Activated CD8-positive, alpha-beta memory T cell treated with anti-CD3 and anti-CD28 coated beads, Interleukin-2, amount 50 U/mL, for 1 hour (primary cell): ENCODE results near the gene EREG.
"Not testable (repeated sequence)": the region's sequence is repeated elsewhere in the genome, so short reads cannot be mapped to it uniquely, and the experiment has no call there.

Source experiments
- DNase-seq: peaks from one replicate; pipeline ENCODE4 v3.0.0-alpha.2; 2020; ENCODE audit errors: extremely low read depth

Gene EREG

GRCh38 chr4:74364652-74365491, at the start of gene EREG:
Gene EREG (plus strand): TSS chr4:74365145. CDS start chr4:74365309, 164 bp downstream.
- DNase-seq: no peak

- DNase-seq: no peak
Measured at GRCh38 chr4:74315376-74315775, 49.6 kb upstream of the EREG start.

DNA sequence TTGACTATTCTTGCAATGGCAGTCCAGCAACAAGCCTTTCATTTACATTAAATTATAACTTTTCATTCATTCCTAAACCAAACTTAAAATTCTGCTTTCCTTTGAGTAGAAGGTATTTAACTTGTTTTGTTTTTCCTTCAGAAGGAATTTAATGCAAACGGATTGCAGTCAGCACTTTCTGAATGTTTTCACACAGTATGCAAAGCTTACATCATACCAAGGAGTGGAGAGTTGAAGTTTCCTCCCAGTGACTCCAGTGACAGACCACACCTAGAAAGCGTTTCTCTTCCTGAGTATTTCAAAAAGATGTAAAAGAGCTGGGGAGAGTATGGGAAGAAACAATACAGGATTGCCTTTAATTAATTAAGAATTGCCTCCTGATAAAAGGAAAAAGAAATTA, 48.5 kb upstream of the EREG start:
- DNase-seq: no peak

DNA sequence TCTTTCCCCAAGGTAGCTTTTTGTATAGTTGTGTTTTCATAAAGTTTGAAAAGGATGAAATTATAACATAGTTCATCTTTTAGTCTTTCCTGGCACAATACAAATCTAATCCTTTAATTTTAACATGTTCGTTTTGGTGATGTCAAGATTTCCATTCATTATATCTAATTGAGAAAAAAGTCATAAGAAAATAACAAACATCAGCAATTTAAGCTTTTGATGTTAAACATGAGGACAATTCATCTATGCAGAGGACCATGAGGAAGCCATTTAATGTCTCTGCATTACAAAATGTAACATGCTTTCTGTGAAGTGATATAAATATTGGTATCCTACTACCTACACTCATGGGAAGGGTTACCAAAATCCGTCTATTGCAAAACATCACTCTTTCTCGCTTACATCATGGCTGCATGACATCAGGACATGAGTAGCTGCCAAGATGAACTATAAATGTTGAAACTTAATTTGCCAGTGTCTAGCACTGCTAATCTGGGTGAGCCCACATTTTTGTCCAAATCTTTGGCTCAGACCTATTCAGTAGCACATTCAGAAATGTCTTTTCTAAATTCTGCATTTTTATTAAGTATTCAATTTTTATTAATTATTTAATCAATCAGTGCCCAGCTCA, 47.2 kb upstream of the EREG start:
- no peak for DNase-seq

- no peak for DNase-seq
Measured at GRCh38 chr4:74318276-74318675, 46.7 kb upstream of the EREG start.

DNA sequence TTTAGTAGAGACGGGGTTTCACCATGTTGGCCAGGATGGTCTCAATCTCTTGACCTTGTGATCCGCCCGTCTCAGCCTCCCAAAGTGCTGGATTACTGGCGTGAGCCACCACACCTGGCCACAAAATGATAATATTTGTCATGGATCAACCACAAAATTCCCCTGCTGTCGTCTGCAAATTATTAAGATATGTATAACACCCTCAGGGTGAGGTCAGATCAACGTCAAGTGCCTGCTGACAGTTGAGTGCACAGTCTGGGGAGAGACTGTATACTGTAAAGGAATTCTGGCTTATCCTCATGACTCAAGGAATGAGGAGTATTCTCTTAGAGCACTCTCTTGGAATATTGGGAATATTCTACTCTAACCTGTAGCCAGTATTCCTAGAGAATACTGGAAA, 45.5 kb upstream of the EREG start:
- no peak for DNase-seq

- no peak for DNase-seq
Measured at GRCh38 chr4:74320559-74321118, 44.3 kb upstream of the EREG start.

DNA sequence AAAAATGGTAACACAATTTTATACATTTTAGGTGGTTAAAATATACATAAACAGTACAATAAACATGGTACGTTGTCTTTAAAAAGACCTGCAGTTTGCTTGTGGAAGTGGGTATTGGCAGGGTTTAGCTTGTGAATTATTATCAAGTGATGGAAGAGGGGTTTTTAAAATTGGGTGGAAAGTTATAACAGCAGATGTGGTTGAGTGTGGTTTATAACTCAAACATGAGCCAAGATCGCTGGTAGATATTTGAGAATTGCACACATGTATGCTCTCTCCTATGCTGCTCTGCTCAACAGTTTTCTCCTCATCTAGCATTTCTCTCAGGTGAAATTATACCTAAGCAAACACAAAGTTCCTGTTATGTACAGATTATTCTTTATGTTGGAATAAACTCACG, 42.6 kb upstream of the EREG start:
- DNase-seq: no peak

DNA sequence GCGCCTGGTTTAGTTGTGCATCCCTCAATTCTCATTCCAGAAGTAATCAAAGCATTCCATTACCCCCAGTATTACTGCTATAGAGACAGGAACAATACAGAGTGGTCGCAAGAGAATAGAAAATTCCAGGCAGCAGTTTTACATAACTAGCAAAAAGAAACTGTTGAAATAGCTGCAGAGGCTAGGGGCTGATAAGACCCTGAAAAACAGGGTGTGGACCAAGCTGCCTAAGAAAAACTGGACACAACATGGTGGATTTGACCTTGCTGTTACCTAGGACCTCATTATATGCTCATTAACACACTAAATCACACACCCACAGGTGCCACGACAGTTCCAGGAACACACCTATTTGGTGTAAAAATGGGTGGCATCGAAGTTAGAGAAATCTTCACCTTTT, 41.3 kb upstream of the EREG start:
- no peak for DNase-seq

DNA sequence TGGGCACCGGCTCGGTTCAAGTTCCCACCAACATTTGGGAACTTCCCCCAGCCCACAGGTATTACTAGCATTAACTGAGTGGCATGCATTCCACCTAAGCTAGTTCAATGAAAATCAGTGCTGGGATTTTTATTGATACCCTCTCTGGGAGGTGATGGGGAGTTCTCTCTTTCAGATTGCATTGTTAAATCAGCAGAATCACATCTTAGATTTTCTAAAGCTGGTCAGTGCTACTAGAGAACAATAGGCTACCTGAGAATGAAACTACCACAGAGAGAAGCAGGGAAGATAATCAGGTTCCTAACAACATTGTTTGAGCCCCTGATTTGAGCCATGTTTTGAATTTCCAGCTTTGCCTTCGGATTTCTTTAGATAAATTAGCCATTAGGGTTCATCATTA, 40.7 kb upstream of the EREG start:
- DNase-seq: no peak

DNA sequence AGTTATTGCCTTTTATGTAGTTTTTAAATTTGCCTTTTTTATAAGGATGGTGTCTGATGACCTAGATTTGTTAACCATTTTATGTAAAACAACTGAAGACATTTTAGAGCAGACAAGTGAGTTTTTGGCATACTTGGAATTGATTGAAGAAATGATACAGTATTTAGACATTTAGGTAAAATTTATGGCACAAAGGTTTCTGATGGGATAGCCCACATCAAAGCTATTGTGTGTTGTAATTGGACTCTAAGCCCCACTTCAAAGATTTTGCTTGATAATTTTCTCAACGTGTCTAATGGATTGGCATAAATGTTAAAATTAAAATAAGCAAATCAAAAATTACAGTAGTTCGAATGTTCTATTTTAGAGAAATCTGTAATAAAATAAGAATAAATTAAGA, 39.1 kb upstream of the EREG start:
- no peak for DNase-seq

DNA sequence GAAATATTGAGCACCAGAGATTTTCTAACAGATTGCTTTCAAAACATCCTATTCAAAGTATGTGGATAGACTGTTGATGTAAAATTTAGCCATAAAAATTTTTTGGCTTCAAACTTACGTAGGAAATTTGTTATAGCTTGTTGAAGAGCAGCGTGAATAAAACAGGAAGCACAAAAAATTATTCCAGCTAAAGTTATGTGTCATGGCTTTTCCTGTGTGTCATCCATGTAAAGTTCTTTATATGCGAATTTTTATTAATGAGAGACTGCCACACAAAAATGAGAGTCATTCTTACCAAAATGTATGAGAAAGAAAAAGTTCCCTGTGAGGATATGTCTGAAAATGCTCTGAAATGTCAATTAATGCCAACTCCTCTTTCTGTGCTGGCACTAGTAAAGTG, 37.2 kb upstream of the EREG start:
- no peak for DNase-seq

- no peak for DNase-seq
Measured at GRCh38 chr4:74328501-74328900, 36.4 kb upstream of the EREG start.

GRCh38 chr4:74329307-74329706, 35.6 kb upstream of the EREG start:
- DNase-seq: no peak

- no peak for DNase-seq
Measured at GRCh38 chr4:74330295-74330750, 34.6 kb upstream of the EREG start.

DNA sequence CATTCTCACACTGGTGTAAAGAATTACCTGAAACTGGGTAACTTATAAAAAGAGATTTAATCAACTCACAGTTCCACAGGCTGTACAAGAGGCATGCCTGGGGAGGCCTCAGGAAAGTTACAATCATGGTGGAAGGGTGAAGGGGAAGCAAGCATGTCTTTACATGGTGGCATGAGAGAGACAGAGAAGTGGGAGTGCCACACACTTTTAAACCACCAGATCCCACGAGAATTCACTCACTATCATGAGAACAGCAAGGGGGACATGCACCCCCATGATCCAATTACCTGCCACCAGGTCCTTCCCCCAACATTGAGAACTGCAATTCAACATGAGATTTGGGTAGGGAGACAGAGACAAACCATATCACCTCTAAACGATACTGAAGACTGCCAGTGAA, 33.7 kb upstream of the EREG start:
- DNase-seq: no peak

- no peak for DNase-seq
Measured at GRCh38 chr4:74331944-74332343, 33.0 kb upstream of the EREG start.

- DNase-seq: no peak
Measured at GRCh38 chr4:74334636-74335035, 30.3 kb upstream of the EREG start.

DNA sequence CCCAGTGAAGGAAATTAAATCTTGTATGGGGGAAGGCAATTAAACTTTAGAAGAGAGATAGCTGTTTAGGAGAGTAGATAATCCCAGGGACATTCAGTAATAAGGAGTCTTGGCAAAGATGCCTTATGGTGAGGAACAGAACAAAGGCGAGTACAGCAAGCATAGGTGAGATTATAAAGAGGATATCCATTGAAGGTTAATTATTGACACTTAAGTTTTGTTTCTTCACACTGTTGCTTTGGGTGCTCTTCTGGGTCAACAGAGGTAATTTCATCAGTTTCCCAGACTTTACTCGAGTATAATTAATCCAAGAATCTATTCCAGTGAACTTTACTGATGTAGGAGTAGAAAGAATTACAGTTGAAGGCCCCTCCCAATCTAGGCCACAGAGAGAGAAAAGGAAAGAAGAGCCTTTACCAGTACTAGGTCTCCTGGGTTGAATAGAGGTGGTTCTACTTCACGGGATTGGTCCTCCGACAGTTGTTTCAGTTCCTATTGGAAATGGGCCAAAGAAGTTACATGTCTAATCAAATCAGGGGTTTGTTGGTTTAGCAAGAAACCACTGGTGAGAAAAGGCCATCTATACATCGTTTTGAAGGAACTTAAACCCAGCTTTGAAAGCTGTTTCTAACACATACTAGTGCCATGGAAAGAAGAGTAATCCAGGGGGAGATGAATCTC, 29.5 kb upstream of the EREG start:
- no peak for DNase-seq

DNA sequence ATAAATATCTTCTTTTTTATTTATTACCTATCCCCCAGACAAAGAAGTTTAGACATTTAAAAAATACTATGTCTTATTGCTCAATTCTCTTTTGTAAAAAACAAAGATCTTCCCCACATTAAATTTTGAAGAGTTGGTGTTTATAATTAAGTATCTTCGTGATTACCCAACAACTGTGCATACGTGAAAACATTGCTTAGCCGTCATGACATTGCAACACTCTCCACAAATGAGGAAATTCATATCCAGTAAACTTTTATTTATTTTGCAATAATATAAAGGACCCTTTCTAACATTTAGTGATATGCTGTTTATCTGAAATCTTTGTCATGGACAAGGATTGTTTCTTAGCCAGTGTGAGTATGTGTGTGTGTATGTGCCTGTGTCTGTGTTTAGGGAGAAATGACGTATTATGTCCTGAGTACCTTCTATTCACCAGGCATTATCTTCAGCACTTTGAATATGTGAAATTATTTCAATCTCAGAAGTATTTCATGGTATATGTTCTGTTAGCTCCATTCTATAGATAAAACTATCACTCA, 26.1 kb upstream of the EREG start:
- DNase-seq: no peak

GRCh38 chr4:74339501-74339900, 25.4 kb upstream of the EREG start:
- DNase-seq: no peak

DNA sequence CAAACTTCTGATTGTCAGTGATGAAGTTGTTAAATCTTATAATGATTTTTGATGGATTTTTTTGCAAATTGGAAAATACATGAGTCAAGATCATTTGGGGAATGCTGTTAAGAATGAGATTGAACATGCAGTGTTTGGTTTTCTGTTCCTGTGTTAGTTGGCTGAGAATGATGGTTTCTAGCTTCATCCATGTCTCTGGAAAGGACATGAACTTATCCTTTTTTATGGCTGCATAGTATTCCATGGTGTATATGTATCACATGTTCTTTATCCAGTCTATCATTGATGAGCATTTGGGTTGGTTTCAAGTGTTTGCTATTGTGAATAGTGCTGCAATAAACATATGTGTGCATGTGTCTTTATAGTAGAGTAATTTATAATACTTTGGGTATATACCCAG, 24.5 kb upstream of the EREG start:
- DNase-seq: not testable (repeated sequence)
